ENCODE measurements around the gene PECR.

The PECR gene

GRCh38 chr2:216047397-216047796, 34.2 kb downstream of the PECR start:
- no peak for ATAC-seq (ENCODE audit: insufficient read depth, low read depth)
- H3K9me3 ChIP-seq (ENCODE audit: insufficient read depth, low read length, severe bottlenecking), result no peaks in the 10 kb centered on the region
- DNase-seq, result no peak
- no peaks in the 10 kb centered on the region for H3K27me3 ChIP-seq (ENCODE audit: insufficient read depth, low read length, poor library complexity)
- no peaks in the 10 kb centered on the region for H3K36me3 ChIP-seq (ENCODE audit: insufficient read depth, low read length)
- H3K79me2 ChIP-seq (ENCODE audit: insufficient read depth, low read length), result no peaks in the 10 kb centered on the region
- H3K27ac ChIP-seq (ENCODE audit: low read length), result no peak overlapping the region
- TF ChIP-seq CTCF (IDR thresholded peaks at IDR 0.05; ENCODE audit: borderline replicate concordance, extremely low read depth, low read length, poor library complexity, severe bottlenecking) (no peak), EZH2 (IDR thresholded peaks at IDR 0.05; ENCODE audit: borderline replicate concordance, low read depth, low read length, severe bottlenecking) (no peak)
- H3K4me3 ChIP-seq (ENCODE audit: low read depth in 1 of 2, low read length in 2 of 2), result no peak overlapping the region
- H2AFZ ChIP-seq (ENCODE audit: low read depth, low read length), result no peak overlapping the region
- H3K4me2 ChIP-seq (ENCODE audit: insufficient read depth, low read length), result no peak overlapping the region
- no peaks in the 10 kb centered on the region for H3K4me1 ChIP-seq (ENCODE audit: insufficient read depth, low read length)
- no peak overlapping the region for H3K9ac ChIP-seq (ENCODE audit: low read depth, low read length)
- no peaks in the 10 kb centered on the region for H4K20me1 ChIP-seq (ENCODE audit: insufficient read depth, low read length)

- Histone ChIP-seq H3K4me3 (ENCODE audit: low read depth in 1 of 2, low read length in 2 of 2) (no peak overlapping the region), H3K36me3 (ENCODE audit: insufficient read depth, low read length) (no peaks in the 10 kb centered on the region), H2AFZ (ENCODE audit: low read depth, low read length) (no peak overlapping the region), H3K9me3 (ENCODE audit: insufficient read depth, low read length, severe bottlenecking) (no peaks in the 10 kb centered on the region), H3K79me2 (ENCODE audit: insufficient read depth, low read length) (no peaks in the 10 kb centered on the region), H3K4me2 (ENCODE audit: insufficient read depth, low read length) (no peak overlapping the region), H3K27ac (ENCODE audit: low read length) (no peak overlapping the region), H4K20me1 (ENCODE audit: insufficient read depth, low read length) (no peaks in the 10 kb centered on the region), H3K27me3 (ENCODE audit: insufficient read depth, low read length, poor library complexity) (no peaks in the 10 kb centered on the region), H3K4me1 (ENCODE audit: insufficient read depth, low read length) (no peaks in the 10 kb centered on the region), H3K9ac (ENCODE audit: low read depth, low read length) (no peak overlapping the region)
- no peak for ATAC-seq (ENCODE audit: insufficient read depth, low read depth)
- no peak for DNase-seq
- no peak for TF ChIP-seq CTCF (IDR thresholded peaks at IDR 0.05; ENCODE audit: borderline replicate concordance, extremely low read depth, low read length, poor library complexity, severe bottlenecking)
- no peak for TF ChIP-seq EZH2 (IDR thresholded peaks at IDR 0.05; ENCODE audit: borderline replicate concordance, low read depth, low read length, severe bottlenecking)
Observed at GRCh38 chr2:216044883-216045486, 36.6 kb downstream of the PECR start.

GRCh38 chr2:216043949-216044348, 37.7 kb downstream of the PECR start:
- no peaks in the 10 kb centered on the region for H3K36me3 ChIP-seq (ENCODE audit: insufficient read depth, low read length)
- H4K20me1 ChIP-seq (ENCODE audit: insufficient read depth, low read length), result no peaks in the 10 kb centered on the region
- no peak overlapping the region for H3K9ac ChIP-seq (ENCODE audit: low read depth, low read length)
- no peaks in the 10 kb centered on the region for H3K4me1 ChIP-seq (ENCODE audit: insufficient read depth, low read length)
- no peak overlapping the region for H3K4me3 ChIP-seq (ENCODE audit: low read depth in 1 of 2, low read length in 2 of 2)
- no peak for DNase-seq
- H3K79me2 ChIP-seq (ENCODE audit: insufficient read depth, low read length), result no peaks in the 10 kb centered on the region
- no peak overlapping the region for H3K4me2 ChIP-seq (ENCODE audit: insufficient read depth, low read length)
- no peaks in the 10 kb centered on the region for H3K9me3 ChIP-seq (ENCODE audit: insufficient read depth, low read length, severe bottlenecking)
- no peak overlapping the region for H3K27ac ChIP-seq (ENCODE audit: low read length)
- TF ChIP-seq EZH2 (IDR thresholded peaks at IDR 0.05; ENCODE audit: borderline replicate concordance, low read depth, low read length, severe bottlenecking) (no peak), CTCF (IDR thresholded peaks at IDR 0.05; ENCODE audit: borderline replicate concordance, extremely low read depth, low read length, poor library complexity, severe bottlenecking) (no peak)
- H2AFZ ChIP-seq (ENCODE audit: low read depth, low read length), result no peak overlapping the region
- H3K27me3 ChIP-seq (ENCODE audit: insufficient read depth, low read length, poor library complexity), result no peaks in the 10 kb centered on the region
- ATAC-seq (ENCODE audit: insufficient read depth, low read depth), result no peak
